Liver (tissue), 9 donors: Measurements from ENCODE around the gene KIF9. TPM values are rescaled to one million over a fixed set of nuclear protein-coding genes. Genes with fewer than 3 reads are reported as not detected.

Experiments
- DNase-seq: peaks from one replicate; pipeline ENCODE4 v3.0.0-alpha.2; 2017; ENCODE audit warnings: low spot score
- H3K27ac ChIP-seq, 2 donors: one replicate each; pipeline ENCODE4 v1.7.0; 2013; ENCODE audit warnings: inconsistent platforms in 2 of 2, low read length in 2 of 2, control low read depth in 1 of 2, low read depth in 1 of 2, mild to moderate bottlenecking in 1 of 2
- H3K27me3 ChIP-seq, 4 donors: one replicate each; pipeline versions ENCODE4 v1.6.1 to v1.7.0; 2013; ENCODE audit warnings: low read length in 3 of 4, inconsistent platforms in 1 of 4, mild to moderate bottlenecking in 1 of 4, moderate library complexity in 1 of 4; ENCODE audit not compliant: control insufficient read depth in 4 of 4, insufficient read depth in 4 of 4
- H3K36me3 ChIP-seq, 4 donors: one replicate each; pipeline versions ENCODE4 v1.6.1 to v1.7.0; 2013; ENCODE audit warnings: low read length in 3 of 4, mild to moderate bottlenecking in 3 of 4, low read depth in 1 of 4, moderate library complexity in 1 of 4; ENCODE audit not compliant: control insufficient read depth in 4 of 4, insufficient read depth in 3 of 4
- H3K4me1 ChIP-seq, 4 donors: one replicate each; pipeline versions ENCODE4 v1.6.1 to v1.7.0; 2013; ENCODE audit warnings: low read length in 3 of 4, mild to moderate bottlenecking in 3 of 4, moderate library complexity in 1 of 4; ENCODE audit not compliant: control insufficient read depth in 4 of 4, insufficient read depth in 4 of 4
- H3K4me3 ChIP-seq, 3 donors: one replicate each; pipeline versions ENCODE4 v1.6.1 to v1.7.0; 2013; ENCODE audit warnings: low read length in 3 of 3, control low read depth in 1 of 3, low read depth in 1 of 3, mild to moderate bottlenecking in 1 of 3
- H3K9ac ChIP-seq, 2 donors: one replicate each; pipeline ENCODE4 v1.7.0; 2013; ENCODE audit warnings: low read length in 2 of 2, mild to moderate bottlenecking in 2 of 2, moderate library complexity in 2 of 2, control low read depth in 1 of 2, low read depth in 1 of 2
- H3K9me3 ChIP-seq, 4 donors: one replicate each; pipeline versions ENCODE4 v1.6.1 to v1.7.0; 2013; ENCODE audit warnings: low read length in 3 of 4; ENCODE audit not compliant: control insufficient read depth in 4 of 4
- ATF3 ChIP-seq: IDR thresholded peaks from 2 replicates; pipeline ENCODE4 v1.6.1; 2016; ENCODE audit warnings: antibody characterized with exemption
- CTCF ChIP-seq: fragments of 150-350 bp; IDR thresholded peaks from 2 replicates; pipeline ENCODE4 v1.5.1; 2017; ENCODE audit warnings: improper control_type of control experiment, low read depth, low read length; ENCODE audit not compliant: missing input control
- EGR1 ChIP-seq, 2 donors: IDR thresholded peaks; 2 replicates each; pipeline ENCODE4 v1.6.1; 2016 to 2018; ENCODE audit warnings: antibody characterized with exemption in 2 of 2, low read depth in 2 of 2
- FOXA1 ChIP-seq: IDR thresholded peaks from 2 replicates; pipeline ENCODE4 v1.6.1; 2016; ENCODE audit warnings: antibody characterized with exemption
- FOXA2 ChIP-seq: IDR thresholded peaks from 2 replicates; pipeline ENCODE4 v1.6.1; 2016; ENCODE audit warnings: antibody characterized with exemption
- GABPA ChIP-seq, 2 donors: IDR thresholded peaks in 1 of 2; conservative IDR thresholded peaks in 1 of 2; 2 replicates each; pipeline ENCODE4 v1.6.1; 2016; ENCODE audit warnings: antibody characterized with exemption in 2 of 2, mild to moderate bottlenecking in 1 of 2, moderate library complexity in 1 of 2
- HNF4A ChIP-seq, 2 donors: conservative IDR thresholded peaks; 2 replicates each; pipeline ENCODE4 v1.6.1; 2016; ENCODE audit warnings: antibody characterized with exemption in 2 of 2, mild to moderate bottlenecking in 2 of 2
- HNF4G ChIP-seq: IDR thresholded peaks from 2 replicates; pipeline ENCODE4 v1.6.1; 2016; ENCODE audit warnings: antibody characterized with exemption
- JUND ChIP-seq, 2 donors: IDR thresholded peaks; 2 replicates each; pipeline ENCODE4 v1.6.1; 2016; ENCODE audit warnings: antibody characterized with exemption in 2 of 2
- MAX ChIP-seq: IDR thresholded peaks from 2 replicates; pipeline ENCODE4 v1.6.1; 2016; ENCODE audit warnings: antibody characterized with exemption
- NR2F2 ChIP-seq: IDR thresholded peaks from 2 replicates; pipeline ENCODE4 v1.6.1; 2016; ENCODE audit warnings: antibody characterized with exemption
- RAD21 ChIP-seq, 2 donors: IDR thresholded peaks; 2 replicates each; pipeline ENCODE4 v1.6.1; 2016; ENCODE audit warnings: antibody characterized with exemption in 2 of 2, mild to moderate bottlenecking in 2 of 2
- REST ChIP-seq: IDR thresholded peaks from 2 replicates; pipeline ENCODE4 v1.6.1; 2016; ENCODE audit warnings: antibody characterized with exemption, mild to moderate bottlenecking
- RXRA ChIP-seq, 2 donors: IDR thresholded peaks; 2 replicates each; pipeline ENCODE4 v1.6.1; 2017 to 2018; ENCODE audit warnings: antibody characterized with exemption in 2 of 2, mild to moderate bottlenecking in 1 of 2
- SP1 ChIP-seq: IDR thresholded peaks from 2 replicates; pipeline ENCODE4 v1.6.1; 2018; ENCODE audit warnings: antibody characterized with exemption, mild to moderate bottlenecking
- TAF1 ChIP-seq: conservative IDR thresholded peaks from 2 replicates; pipeline ENCODE4 v1.6.1; 2016; ENCODE audit warnings: antibody characterized with exemption, mild to moderate bottlenecking
- YY1 ChIP-seq: IDR thresholded peaks from 2 replicates; pipeline ENCODE4 v1.6.1; 2016; ENCODE audit warnings: antibody characterized with exemption, mild to moderate bottlenecking
- ZBTB33 ChIP-seq: IDR thresholded peaks from 2 replicates; pipeline ENCODE4 v1.6.1; 2016; ENCODE audit warnings: antibody characterized with exemption
- WGBS: extraction: QIAGEN DNeasy Blood & Tissue Kit; methylation state at CpG from one replicate; pipeline ENCODE4 v1.1.7; 2013; 5-methylcytosine and 5-hydroxymethylcytosine counted together
- polyA plus RNA-seq, 2 donors: library from polyadenylated mRNA; stranded (reverse) in 1 of 2; unstranded in 1 of 2; fragments of 200-250 nt in 1 of 2; fragments of >200 nt in 1 of 2; fragmentation: Nextera tagmentation in 1 of 2; extraction: Ambion mirVana in 1 of 2; gene quantifications; one replicate each; pipeline versions ENCODE4 v1.2.1 to v1.2.3, GENCODE V29; 2013 to 2015
- total RNA-seq, 2 donors: library from RNA; depleted of rRNA; stranded (reverse); fragments of >200 nt; gene quantifications; one replicate each; pipeline ENCODE4 v1.2.3, GENCODE V29; 2014
- donor health status: healthy.
- donor health status: healthy.
- donor health status: healthy.
- donor health status: healthy.
- donor health status: healthy.

The KIF9 gene
- total and polyA plus RNA-seq, 4 donors = 2.3 to 4.5 (median 3.1) TPM

- TF ChIP-seq REST = no peak
- TF ChIP-seq FOXA2 = no peak
- no peak for TF ChIP-seq ATF3
- Histone ChIP-seq H3K4me3 (peak overlapping the region; percentile 80 to 99 (median 99)), H3K27me3 (no peaks in the 10 kb centered on the region), H3K36me3 (peaks cover 0 to 3% (median 2%) of the 10 kb centered on the region in 4 donors), H3K9me3 (no peaks in the 10 kb centered on the region), H3K4me1 (peaks cover 4 to 19% (median 10%) of the 10 kb centered on the region in 4 donors), H3K27ac (peak overlapping the region; percentile 5 to 94), H3K9ac (peak overlapping the region; percentile 48 to 98)
- WGBS = 52% methylated on average over 12 of the region's 12 CpGs
- peak; percentile 39 for DNase-seq
Measured at GRCh38 chr3:47283591-47284364, 1.2 kb upstream of the KIF9 start.

GRCh38 chr3:47283193-47283537, 566 bp upstream of the KIF9 start:
- peaks cover 0 to 1% (median under 1%) of the 10 kb centered on the region in 4 donors for H3K36me3 ChIP-seq
- peak overlapping the region; percentile 94 to 96 for H3K27ac ChIP-seq
- no peaks in the 10 kb centered on the region for H3K9me3 ChIP-seq
- peak overlapping the region; percentile 80 to 99 (median 99) for H3K4me3 ChIP-seq
- H3K9ac ChIP-seq = peak overlapping the region; percentile 92 to 98
- H3K4me1 ChIP-seq = peaks cover 4 to 19% (median 10%) of the 10 kb centered on the region in 4 donors
- H3K27me3 ChIP-seq = no peaks in the 10 kb centered on the region
- 1% methylated on average over 10 of the region's 10 CpGs for WGBS
- TF ChIP-seq GABPA (IDR thresholded peaks at IDR 0.05 in 1 of 2, conservative IDR thresholded peaks at IDR 0.05 in 1 of 2) = no peak
- TF ChIP-seq RAD21 (IDR thresholded peaks at IDR 0.05) = no peak
- TF ChIP-seq ATF3 = no peak
- TF ChIP-seq ZBTB33 = no peak
- TF ChIP-seq MAX = no peak
- no peak for TF ChIP-seq CTCF
- no peak for TF ChIP-seq YY1
- TF ChIP-seq HNF4G = no peak
- TF ChIP-seq HNF4A (conservative IDR thresholded peaks at IDR 0.05) = no peak
- no peak for TF ChIP-seq EGR1 (IDR thresholded peaks at IDR 0.05; ENCODE audit: low read depth in 2 of 2)
- TF ChIP-seq REST = no peak
- TF ChIP-seq NR2F2 = no peak
- TF ChIP-seq FOXA1 = no peak
- TF ChIP-seq FOXA2 = no peak
- no peak for TF ChIP-seq JUND (IDR thresholded peaks at IDR 0.05)
- TF ChIP-seq SP1 = no peak
- TF ChIP-seq RXRA (IDR thresholded peaks at IDR 0.05) = no peak
- no peak for TF ChIP-seq TAF1
- peak; percentile 52 for DNase-seq
